Sigmoid colon (tissue), 4 donors: ENCODE data around the gene ABHD5.

ENCODE experiments used
- EP300 ChIP-seq, 4 donors: sonication (generic); formaldehyde crosslinking; IDR thresholded peaks; one replicate each; pipeline ENCODE4 v1.6.1; 2017; ENCODE audit warnings: antibody characterized with exemption in 4 of 4
- POLR2A ChIP-seq, 2 donors: fragments of 450-650 bp; IDR thresholded peaks; one replicate each; pipeline ENCODE4 v1.6.1; 2016; ENCODE audit warnings: antibody characterized with exemption in 2 of 2, mild to moderate bottlenecking in 2 of 2, moderate library complexity in 2 of 2
- POLR2AphosphoS5 ChIP-seq, 4 donors: sonication (generic); formaldehyde crosslinking; IDR thresholded peaks; one replicate each; pipeline ENCODE4 v1.6.1; 2017; ENCODE audit warnings: antibody characterized with exemption in 4 of 4
- TF ChIP-seq, protein P1 (sequence below), 4 experiments: fragments of 450-650 bp in 3 of 4; fragments of 200-600 bp in 1 of 4; IDR thresholded peaks; one replicate each; pipeline ENCODE4 v1.5.1; 2016 to 2019; ENCODE audit warnings: antibody characterized with exemption in 4 of 4, mild to moderate bottlenecking in 3 of 4, moderate library complexity in 2 of 4

DNA sequence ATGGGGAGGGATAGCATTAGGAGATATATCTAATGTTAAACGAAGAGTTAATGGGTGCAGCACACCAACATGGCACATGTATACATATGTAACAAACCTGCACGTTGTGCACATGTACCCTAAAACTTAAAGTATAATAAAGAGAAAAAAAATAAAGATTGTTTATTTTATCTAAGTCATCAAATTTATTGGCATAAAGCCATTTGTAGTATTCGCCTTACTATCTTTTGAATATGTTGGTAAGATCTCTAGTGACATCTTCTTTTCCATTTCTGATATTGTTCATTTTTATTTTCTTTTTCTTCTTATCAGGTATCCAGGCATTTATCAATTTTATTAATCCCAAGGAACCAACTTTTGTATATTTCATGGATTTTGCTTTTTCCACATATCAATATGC, 5.8 kb upstream of the ABHD5 start:
- TF ChIP-seq POLR2A (IDR thresholded peaks at IDR 0.05) = no peak
- no peak for TF ChIP-seq EP300 (IDR thresholded peaks at IDR 0.05)
- TF ChIP-seq, protein P1, sequence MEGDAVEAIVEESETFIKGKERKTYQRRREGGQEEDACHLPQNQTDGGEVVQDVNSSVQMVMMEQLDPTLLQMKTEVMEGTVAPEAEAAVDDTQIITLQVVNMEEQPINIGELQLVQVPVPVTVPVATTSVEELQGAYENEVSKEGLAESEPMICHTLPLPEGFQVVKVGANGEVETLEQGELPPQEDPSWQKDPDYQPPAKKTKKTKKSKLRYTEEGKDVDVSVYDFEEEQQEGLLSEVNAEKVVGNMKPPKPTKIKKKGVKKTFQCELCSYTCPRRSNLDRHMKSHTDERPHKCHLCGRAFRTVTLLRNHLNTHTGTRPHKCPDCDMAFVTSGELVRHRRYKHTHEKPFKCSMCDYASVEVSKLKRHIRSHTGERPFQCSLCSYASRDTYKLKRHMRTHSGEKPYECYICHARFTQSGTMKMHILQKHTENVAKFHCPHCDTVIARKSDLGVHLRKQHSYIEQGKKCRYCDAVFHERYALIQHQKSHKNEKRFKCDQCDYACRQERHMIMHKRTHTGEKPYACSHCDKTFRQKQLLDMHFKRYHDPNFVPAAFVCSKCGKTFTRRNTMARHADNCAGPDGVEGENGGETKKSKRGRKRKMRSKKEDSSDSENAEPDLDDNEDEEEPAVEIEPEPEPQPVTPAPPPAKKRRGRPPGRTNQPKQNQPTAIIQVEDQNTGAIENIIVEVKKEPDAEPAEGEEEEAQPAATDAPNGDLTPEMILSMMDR (IDR thresholded peaks at IDR 0.05) = no peak
- no peak for TF ChIP-seq POLR2AphosphoS5 (IDR thresholded peaks at IDR 0.05)
